Measurements from ENCODE around the gene GREB1L.

GRCh38 chr18:21557607-21558253, 315.7 kb downstream of the GREB1L start:
- TF ChIP-seq POLR2AphosphoS5 (IDR thresholded peaks at IDR 0.05; ENCODE audit: insufficient read depth, low read depth, low read length) (no peak), POLR2A (IDR thresholded peaks at IDR 0.05; ENCODE audit: low read depth, low read length) (no peak), CTCF (IDR thresholded peaks at IDR 0.05; ENCODE audit: extremely low read depth in 1 of 2, insufficient read depth in 1 of 2, low read depth in 1 of 2, low read length in 2 of 2) (no peak), EZH2 (IDR thresholded peaks at IDR 0.05; ENCODE audit: borderline replicate concordance, low read depth, low read length, severe bottlenecking) (no peak), MYC (IDR thresholded peaks at IDR 0.05; ENCODE audit: low read depth, low read length) (no peak), FOS (IDR thresholded peaks at IDR 0.05; ENCODE audit: borderline replicate concordance, insufficient read depth, low read length) (no peak), JUN (IDR thresholded peaks at IDR 0.05; ENCODE audit: borderline replicate concordance, insufficient read depth, insufficient read length, low read depth) (no peak)
- TF ChIP-seq, protein P1, sequence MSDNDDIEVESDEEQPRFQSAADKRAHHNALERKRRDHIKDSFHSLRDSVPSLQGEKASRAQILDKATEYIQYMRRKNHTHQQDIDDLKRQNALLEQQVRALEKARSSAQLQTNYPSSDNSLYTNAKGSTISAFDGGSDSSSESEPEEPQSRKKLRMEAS (IDR thresholded peaks at IDR 0.05; ENCODE audit: insufficient read depth, insufficient read length): no peak
